MM.1S (cell line): ENCODE results near the gene BAIAP2L2.

Experiments
- CTCF ChIP-seq: fragments of 300-600 bp; sonication (generic); IDR thresholded peaks from 2 replicates; pipeline ENCODE4 v1.5.1; 2016; ENCODE audit warnings: antibody characterized with exemption, low read length, mixed read lengths
- EZH2 ChIP-seq: fragments of 300-600 bp; sonication (generic); optimal IDR thresholded peaks from 2 replicates; pipeline ENCODE3; 2017; ENCODE audit warnings: low read depth, mild to moderate bottlenecking, antibody characterized with exemption, low read length, mixed read lengths
- EZH2phosphoT487 ChIP-seq: fragments of 300-600 bp; sonication (generic); IDR thresholded peaks from 2 replicates; pipeline ENCODE4 v1.6.1; 2018; ENCODE audit warnings: antibody characterized with exemption, low read length

GRCh38 chr22:38042488-38042790, 68.0 kb downstream of the BAIAP2L2 start:
- TF ChIP-seq CTCF, result no peak
- TF ChIP-seq EZH2, result no peak
- no peak for TF ChIP-seq EZH2phosphoT487
